HG03558 (cell line): Measurements from ENCODE around the gene GALM.

Source experiments
- ATAC-seq: cut with Tn5 transposase; IDR thresholded peaks from one replicate; pipeline ENCODE4 v1.9.1; 2021; ENCODE audit warnings: moderate number of reproducible peaks; ENCODE audit not compliant: unreplicated experiment; ENCODE audit errors: extremely low read depth

Gene GALM

DNA sequence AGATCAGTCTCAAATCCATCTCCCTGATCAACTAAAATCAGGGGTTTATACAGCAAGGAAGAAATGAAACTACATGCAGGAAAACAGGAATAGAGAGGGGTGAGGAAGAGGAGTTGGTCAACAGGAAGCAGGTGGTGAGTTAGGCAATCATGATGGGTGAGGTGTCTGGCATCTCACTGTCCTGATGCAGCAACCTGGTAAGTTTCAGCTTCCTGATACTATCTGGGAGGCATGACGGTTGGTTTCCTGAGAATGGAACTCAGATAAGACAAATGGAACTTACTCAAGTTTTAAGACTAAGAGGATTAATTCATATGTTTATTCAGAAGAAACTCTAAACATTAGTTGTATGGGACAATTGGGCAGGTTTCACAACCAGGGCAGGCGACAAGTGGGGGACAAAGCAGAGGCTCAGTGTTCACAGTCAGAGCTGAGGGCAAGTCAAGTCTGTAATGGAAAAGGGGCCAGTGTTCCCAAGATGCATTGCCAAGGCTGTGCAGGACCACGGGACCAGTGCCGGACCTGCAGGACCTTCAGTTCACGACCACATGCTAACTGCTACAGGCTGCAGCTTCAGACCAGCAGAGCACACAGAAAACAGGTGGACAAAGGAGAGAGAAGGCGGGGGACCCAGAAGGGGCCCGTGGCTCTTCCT lies 17.7 kb upstream of the GALM start:
- no peak for ATAC-seq

GRCh38 chr2:38649176-38649728 lies 16.7 kb upstream of the GALM start:
- ATAC-seq: no peak

DNA sequence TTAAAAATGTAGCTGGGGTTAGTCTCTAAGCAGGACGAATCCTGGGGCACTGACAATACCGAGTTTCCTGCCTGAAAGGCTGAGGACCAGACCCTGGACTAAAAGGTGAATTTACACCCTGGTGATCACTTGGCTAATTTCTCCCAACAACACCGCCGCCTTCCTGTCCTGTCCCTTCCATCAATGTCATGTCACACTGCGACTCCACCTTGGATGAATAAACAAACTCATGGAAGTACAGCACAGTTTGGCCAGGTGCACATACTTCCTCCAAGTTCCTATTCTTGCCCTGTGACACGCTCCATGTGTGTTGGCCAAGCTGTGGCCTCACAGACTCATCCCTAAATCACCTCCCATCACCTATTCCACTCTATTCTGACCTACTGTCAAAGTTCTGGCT lies 15.9 kb upstream of the GALM start:
- no peak for ATAC-seq

DNA sequence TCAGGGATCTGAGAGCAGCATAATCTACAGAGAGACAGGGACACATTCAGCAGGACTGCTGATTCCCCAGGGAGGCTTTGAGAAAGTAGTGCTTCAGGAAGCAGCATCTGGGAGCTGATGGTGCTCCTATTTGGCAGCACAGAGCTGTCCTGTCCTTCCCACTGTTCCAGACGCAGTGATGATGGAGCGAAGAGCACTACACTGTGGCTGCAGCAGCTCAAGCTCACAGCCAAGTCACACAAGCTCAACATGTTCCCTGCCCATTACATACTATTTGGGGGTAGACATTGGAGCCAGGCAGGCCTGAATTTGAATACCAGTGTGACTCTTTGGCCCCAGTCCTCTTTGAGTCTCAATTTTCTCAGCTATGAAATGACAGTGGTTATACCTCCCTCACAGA lies 15.2 kb upstream of the GALM start:
- ATAC-seq: no peak

GRCh38 chr2:38652431-38653273 lies 13.3 kb upstream of the GALM start:
- ATAC-seq: no peak

DNA sequence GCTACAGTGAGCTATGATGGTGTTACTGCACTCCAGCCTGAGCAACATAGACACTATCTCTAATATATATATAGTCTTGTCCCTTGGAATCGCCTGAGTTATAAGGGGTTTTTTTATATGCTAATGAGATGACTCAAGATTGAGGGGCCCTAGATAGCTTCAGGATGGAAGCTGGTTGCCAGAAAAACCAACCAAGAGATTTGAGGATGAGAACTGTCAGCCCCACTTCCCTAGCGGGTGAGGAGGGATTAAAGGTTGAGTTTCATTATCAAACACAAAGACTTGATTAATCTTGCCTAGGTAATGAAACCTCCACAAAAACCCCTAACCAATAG lies 12.6 kb upstream of the GALM start:
- ATAC-seq: no peak

DNA sequence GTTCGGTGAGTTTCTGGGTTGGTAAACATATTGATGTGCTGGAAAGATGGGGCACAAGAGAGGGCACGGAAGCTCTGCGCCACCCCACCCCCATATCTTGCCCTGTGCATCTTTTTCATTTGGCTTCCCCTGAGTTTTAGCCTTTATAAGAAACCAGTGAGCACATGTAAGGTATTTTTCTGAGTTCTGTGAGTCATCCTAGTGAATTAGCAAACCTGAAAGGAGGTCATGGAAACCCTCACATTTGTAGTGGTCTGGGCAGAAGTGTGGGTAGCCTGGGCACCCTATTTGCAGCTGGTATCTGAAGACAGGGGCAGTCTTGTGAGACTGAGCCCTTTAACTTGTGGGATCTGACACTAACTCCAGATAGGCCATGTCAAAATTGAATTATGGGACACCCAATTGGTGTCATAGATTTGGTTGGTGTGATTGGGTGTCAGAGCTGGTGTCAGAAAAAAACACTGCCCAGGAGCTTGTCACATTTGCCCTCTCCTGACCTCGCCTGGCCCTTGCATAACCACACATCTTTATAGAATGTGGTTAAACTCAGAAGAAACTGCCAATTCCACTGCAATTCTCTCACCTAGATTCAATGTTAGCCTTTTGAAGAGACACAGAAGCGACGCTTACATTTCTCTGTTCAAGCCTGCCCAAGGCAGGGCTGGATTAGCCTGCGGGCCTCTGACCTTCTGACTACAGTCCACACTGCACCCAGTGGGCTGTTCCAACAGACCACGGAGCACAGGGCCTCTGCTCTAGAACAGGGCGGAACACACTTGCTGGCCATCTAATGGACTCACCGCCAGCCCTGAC lies 12.0 kb upstream of the GALM start:
- ATAC-seq: no peak

DNA sequence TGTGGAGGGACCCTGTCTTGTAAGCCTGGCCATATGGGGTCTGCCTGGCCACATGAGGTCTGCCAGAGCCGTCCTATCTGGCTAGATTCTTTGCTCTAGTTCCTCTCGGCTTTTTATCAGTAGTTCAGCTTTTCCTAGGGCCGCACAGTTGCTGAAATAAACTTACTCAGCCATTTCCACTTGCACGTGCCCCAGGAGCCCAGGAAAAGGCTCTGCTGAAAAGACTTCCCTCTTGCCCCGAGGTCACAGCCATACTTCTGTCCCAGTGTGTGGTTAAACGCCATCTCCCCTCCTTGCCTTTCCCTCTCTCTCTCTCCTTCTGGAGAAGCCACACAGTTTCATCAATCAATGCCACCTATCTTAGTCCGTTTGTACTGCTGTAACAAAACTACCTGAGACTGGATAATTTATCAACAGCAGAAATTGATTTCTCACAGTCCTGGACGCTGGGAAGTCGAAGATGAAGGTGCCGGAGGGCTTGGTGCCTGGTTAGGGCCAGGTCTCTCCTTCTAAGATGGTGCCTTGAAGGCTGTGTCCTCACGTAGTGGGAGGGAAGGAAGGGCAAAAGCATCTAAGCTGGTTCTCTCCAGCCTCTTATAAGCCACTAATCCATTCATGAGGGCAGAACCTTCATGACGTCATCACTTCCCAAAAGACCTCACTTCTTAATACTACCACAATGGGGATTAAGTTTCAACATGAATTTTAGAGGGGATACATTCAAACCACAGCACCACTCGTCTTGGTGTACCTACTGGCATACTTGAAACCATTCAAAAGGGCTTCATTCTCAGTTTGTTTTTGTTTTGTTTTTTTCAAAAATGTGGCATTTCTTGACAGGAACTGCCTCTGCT lies 11.2 kb upstream of the GALM start:
- no peak for ATAC-seq

- ATAC-seq: no peak
Observed at GRCh38 chr2:38655441-38655840, 10.5 kb upstream of the GALM start.

DNA sequence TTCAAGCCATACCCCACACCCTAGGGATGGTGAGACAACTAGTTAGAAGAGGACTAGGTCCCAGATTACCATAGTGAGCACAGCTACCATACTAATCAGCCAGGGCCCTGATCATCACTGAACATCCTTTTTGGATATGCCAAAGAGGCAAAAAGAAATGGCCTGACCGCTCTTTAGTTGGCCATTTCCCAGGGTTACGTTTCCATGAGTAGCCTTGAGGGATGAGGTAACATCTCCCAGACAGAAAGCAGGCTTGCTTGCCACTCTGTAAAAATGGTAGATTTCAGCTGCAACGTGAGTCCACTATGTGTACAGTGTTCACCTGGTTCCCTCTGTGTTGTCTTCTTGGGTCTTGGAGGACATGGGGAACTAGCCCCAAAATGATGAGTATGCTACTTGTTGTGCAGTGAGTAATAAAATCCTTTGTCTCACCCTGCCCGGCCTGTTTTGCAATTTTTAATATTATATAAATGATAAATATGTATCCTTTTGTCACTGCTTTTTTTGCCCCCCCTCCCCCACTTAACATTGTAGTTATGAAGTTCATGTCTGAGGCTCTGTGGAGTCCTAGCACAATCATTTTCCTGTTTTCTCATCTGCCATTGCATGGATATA lies 8.9 kb upstream of the GALM start:
- no peak for ATAC-seq

- ATAC-seq: no peak
Observed at GRCh38 chr2:38658613-38659012, 7.3 kb upstream of the GALM start.

GRCh38 chr2:38659115-38659514 lies 6.8 kb upstream of the GALM start:
- ATAC-seq: no peak

DNA sequence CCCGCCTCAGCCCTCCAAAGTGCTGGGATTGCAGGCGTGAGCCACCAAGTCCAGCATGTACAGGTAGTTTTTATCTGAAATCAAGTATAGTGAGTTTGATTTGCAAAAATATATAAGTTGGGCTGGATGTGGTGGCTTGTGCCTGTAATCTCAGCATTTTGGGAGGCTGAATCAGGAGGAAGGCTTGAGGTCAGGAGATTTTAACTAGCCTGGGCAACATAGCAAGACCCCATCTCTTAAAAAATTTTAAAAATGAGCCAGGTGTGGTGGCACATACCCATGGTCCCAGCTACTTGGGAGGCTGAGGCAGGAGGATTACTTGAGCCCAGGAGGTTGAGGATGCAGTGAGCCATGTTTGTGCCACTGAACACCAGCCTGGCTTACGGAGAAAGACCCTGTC lies 5.6 kb upstream of the GALM start:
- no peak for ATAC-seq

DNA sequence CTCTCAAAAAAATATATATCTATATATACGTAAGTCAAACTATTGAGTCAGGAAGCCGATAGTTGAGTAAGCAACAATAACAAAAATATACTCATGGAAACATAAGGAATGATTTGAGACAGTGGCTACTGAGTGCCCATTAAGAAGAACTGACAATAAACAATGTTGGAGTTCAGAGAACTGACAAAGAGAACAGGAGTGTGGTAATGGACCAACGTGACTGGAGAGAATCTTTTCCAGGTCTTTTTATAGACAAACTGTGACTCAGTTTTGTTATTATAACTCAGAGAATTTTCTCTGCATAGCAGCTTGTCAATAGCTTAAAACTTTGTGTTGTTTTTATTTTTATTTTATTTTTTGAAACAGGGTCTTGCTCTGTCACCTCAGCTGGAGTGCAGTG lies 4.6 kb upstream of the GALM start:
- ATAC-seq: no peak

- ATAC-seq: no peak
Observed at GRCh38 chr2:38666556-38666910, 619 bp downstream of the GALM start.

DNA sequence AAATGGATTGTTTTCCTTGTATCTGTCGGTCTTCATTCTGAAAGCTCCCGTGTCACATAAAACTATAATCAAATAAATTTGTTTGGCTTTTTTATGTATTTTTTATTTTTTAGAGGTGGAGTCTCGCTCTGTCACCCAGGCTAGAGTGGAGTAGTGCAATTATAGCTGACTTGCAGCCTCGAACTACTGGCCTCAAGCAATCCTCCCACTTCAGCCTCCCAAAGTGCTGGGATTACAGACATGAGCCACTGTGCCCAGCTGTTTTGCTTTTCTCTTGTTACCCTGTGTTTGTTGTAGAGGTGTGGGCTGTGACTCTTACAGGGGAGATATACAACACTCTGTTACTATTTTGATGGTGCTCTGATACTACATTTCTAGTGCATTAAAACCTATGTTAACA lies 2.2 kb downstream of the GALM start:
- no peak for ATAC-seq

DNA sequence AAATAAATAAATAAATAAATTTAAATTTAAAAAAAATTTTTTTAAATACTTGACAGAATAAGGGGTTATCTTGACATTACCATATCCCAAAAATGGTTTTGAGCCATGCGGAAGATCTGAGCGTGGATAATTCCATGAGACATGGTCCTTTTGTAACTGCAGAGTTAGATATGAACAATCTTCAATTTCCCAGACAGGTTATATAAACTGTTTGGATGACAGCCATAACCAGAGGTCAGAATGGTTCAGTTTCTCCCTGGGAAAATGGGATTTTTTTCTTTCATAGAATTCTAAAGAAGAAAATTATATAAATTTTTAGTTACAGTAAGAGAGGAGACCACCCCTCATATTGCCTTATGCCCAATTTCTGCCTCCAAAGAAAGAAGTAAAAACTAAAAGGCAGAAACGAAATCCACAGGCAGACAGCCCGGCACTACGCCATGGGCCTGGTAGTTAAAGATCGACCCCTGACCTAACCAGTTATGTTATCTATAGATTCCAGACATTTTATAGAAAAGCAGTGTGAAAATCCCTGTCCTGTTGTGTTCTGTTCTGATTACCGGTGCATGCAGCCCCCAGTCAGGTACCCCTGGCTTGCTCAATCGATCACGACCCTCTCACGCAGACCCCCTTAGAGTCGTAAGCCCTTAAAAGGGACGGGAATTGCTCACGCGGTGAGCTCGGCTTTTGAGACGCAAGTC lies 3.0 kb downstream of the GALM start:
- no peak for ATAC-seq

DNA sequence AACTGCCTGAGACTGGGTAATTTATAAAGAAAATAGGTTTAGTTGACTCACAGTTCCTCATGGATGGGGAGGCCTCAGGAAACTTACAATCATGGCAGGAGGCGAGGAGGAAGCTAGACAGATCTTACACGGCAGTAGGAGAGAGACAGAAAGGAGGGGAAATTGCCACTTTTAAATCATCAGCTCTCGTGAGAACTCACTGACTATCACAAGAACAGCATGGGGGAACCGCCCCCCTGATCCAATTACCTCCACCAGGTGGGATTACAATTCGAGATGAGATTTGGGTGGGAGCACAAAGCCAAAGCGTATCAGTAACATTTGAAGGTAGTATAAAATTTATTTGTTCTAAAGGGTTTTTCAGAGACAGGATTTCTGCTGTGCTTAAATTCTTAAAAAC lies 5.4 kb downstream of the GALM start:
- no peak for ATAC-seq

- no peak for ATAC-seq
Observed at GRCh38 chr2:38671946-38672345, 6.0 kb downstream of the GALM start.
